H1 (cell line): ENCODE data around the gene SOST. TPM values are rescaled to one million over a fixed set of nuclear protein-coding genes. Genes with fewer than 3 reads are reported as not detected.

Experiments used
- CHD7 ChIP-seq: fragments of 300-600 bp; sonication (generic); IDR thresholded peaks from 2 replicates; pipeline ENCODE4 v1.7.1; 2012; ENCODE audit warnings: low read length, moderate library complexity, mild to moderate bottlenecking, inconsistent platforms; ENCODE audit not compliant: insufficient replicate concordance
- KDM1A ChIP-seq: fragments of 200-600, 300-600 bp; sonication (generic); IDR thresholded peaks from 2 replicates; pipeline ENCODE4 v1.7.1; 2016; ENCODE audit warnings: mild to moderate bottlenecking, low read length, borderline replicate concordance
- MAX ChIP-seq: IDR thresholded peaks from 2 replicates; pipeline ENCODE4 v1.6.1; 2012; ENCODE audit warnings: inconsistent platforms
- polyA plus RNA-seq, 7 experiments: library from polyadenylated mRNA; depleted of rRNA in 3 of 7; stranded (reverse) in 5 of 7; unstranded in 2 of 7; fragments of >200 nt in 5 of 7; fragments of 200-250 nt in 2 of 7; gene quantifications; 1 replicate in 5 of 7; 2 replicates in 1 of 7; 4 replicates in 1 of 7; pipeline versions ENCODE4 v1.2.1 to v1.2.3, GENCODE V29; 2011 to 2013; ENCODE audit warnings: missing spikeins in 2 of 7, mixed read lengths in 2 of 7
- total RNA-seq: library from RNA; stranded (reverse); fragmentation: NEBNext Ultra II Directional; extraction: Animal tissue kit (Norgen Biotek cat#: 25700); gene quantifications from 2 replicates; pipeline ENCODE4 v1.2.1, GENCODE V29; 2021

SOST gene
- total and polyA plus RNA-seq, 2 of the 8 experiments (the other 6 are each of a cell fraction or from before 2014, with no cell fraction given) = 0.08 TPM; not detected in 1

GRCh38 chr17:43788540-43788939 lies 29.9 kb upstream of the SOST start (continued):
- TF ChIP-seq CHD7 (no peak), KDM1A (no peak), MAX (no peak)
